ENCODE data around the gene ADPRM. TPM values are rescaled to one million over a fixed set of nuclear protein-coding genes. Genes with fewer than 3 reads are reported as not detected.

Gene ADPRM
- total and polyA plus RNA-seq, 2 donors (not counting 3 experiments of a cell fraction or from before 2014, with no cell fraction given) = 7.4 to 7.6 TPM

GRCh38 chr17:10673312-10673711, 24.1 kb upstream of the ADPRM start:
- TF ChIP-seq EZH2 (IDR thresholded peaks at IDR 0.05; ENCODE audit: borderline replicate concordance, low read depth, low read length, severe bottlenecking) = no peak
- TF ChIP-seq FOS (IDR thresholded peaks at IDR 0.05; ENCODE audit: borderline replicate concordance, insufficient read depth, low read length) = no peak
- TF ChIP-seq POLR2AphosphoS5 (IDR thresholded peaks at IDR 0.05; ENCODE audit: insufficient read depth, low read depth, low read length) = no peak
- TF ChIP-seq JUN (IDR thresholded peaks at IDR 0.05; ENCODE audit: borderline replicate concordance, insufficient read depth, insufficient read length, low read depth) = no peak
- TF ChIP-seq POLR2A (IDR thresholded peaks at IDR 0.05; ENCODE audit: low read depth, low read length) = no peak
- no peak for TF ChIP-seq GATA2 (IDR thresholded peaks at IDR 0.05; ENCODE audit: insufficient read depth, insufficient read length, low read depth, low read length)
- no peak for TF ChIP-seq MAX (IDR thresholded peaks at IDR 0.05; ENCODE audit: insufficient read depth, insufficient read length)
- POLR2A ChIA-PET = no interaction called here

GRCh38 chr17:10674704-10675103, 22.7 kb upstream of the ADPRM start:
- H3K4me1 ChIP-seq (ENCODE audit: control insufficient read depth, extremely low read depth, insufficient read depth, low read length) = no peaks in the 10 kb centered on the region

More at GRCh38 chr17:10673312-10673711, 24.1 kb upstream of the ADPRM start:
- no peak for DNase-seq (ENCODE audit: low read depth, low spot score)
- Histone ChIP-seq H3K4me1 (ENCODE audit: control insufficient read depth, extremely low read depth, insufficient read depth, low read length) (peaks cover 2% of the 10 kb centered on the region), H3K4me2 (ENCODE audit: insufficient read depth, low read length) (no peak overlapping the region), H3K9me3 (replicated peaks; ENCODE audit: control insufficient read depth, insufficient read depth, low read length) (no peaks in the 10 kb centered on the region), H4K20me1 (replicated peaks; ENCODE audit: control insufficient read depth, extremely low read depth, insufficient read depth, low read length) (no peaks in the 10 kb centered on the region), H3K9ac (replicated peaks; ENCODE audit: extremely low read depth, insufficient read depth, low read length) (no peak overlapping the region), H3K79me2 (ENCODE audit: control insufficient read depth, insufficient read depth, low read length) (no peaks in the 10 kb centered on the region), H3K27me3 (ENCODE audit: control insufficient read depth in 2 of 2, insufficient read depth in 2 of 2, low read length in 2 of 2) (no peaks in the 10 kb centered on the region), H3K4me3 (replicated peaks in 1 of 3; ENCODE audit: insufficient read depth in 1 of 3, low read depth in 1 of 3, low read length in 3 of 3) (no peak overlapping the region), H3K36me3 (ENCODE audit: control insufficient read depth in 2 of 2, extremely low read depth in 1 of 2, insufficient read depth in 2 of 2, low read length in 2 of 2) (peaks cover 0 to 4% of the 10 kb centered on the region in 2 experiments), H2AFZ (ENCODE audit: low read depth, low read length) (no peak overlapping the region), H3K9me1 (replicated peaks; ENCODE audit: control insufficient read depth, extremely low read depth, insufficient read depth, low read length) (no peaks in the 10 kb centered on the region), H3K27ac (ENCODE audit: insufficient read depth, low read depth, low read length) (no peak overlapping the region)
- CTCF ChIA-PET = interaction anchor here (2.1 to 3.0 kb wide), 2 partner anchors 11 to 26 kb away, joined by 8 to 16 read pairs; no protein-coding TSS in a partner anchor
- no TSS peak for BruUV-seq (replicated peaks)
- FAIRE-seq = no peak
- intact Hi-C loops (cut with micrococcal nuclease) = no loop called here
- dilution Hi-C loops (cut with MboI; ENCODE audit: extremely low pct_ligation_motif_present, low sequenced_read_pairs) = no loop called here

More at GRCh38 chr17:10674704-10675103, 22.7 kb upstream of the ADPRM start:
- FAIRE-seq (no peak), DNase-seq (ENCODE audit: low read depth, low spot score) (no peak)
- no peak overlapping the region for H3K4me3 ChIP-seq (replicated peaks in 1 of 3; ENCODE audit: insufficient read depth in 1 of 3, low read depth in 1 of 3, low read length in 3 of 3)
- H3K36me3 ChIP-seq (ENCODE audit: control insufficient read depth in 2 of 2, extremely low read depth in 1 of 2, insufficient read depth in 2 of 2, low read length in 2 of 2) = peaks cover 0 to 4% of the 10 kb centered on the region in 2 experiments
- H3K27me3 ChIP-seq (ENCODE audit: control insufficient read depth in 2 of 2, insufficient read depth in 2 of 2, low read length in 2 of 2) = no peaks in the 10 kb centered on the region
- H3K9me1 ChIP-seq (replicated peaks; ENCODE audit: control insufficient read depth, extremely low read depth, insufficient read depth, low read length) = no peaks in the 10 kb centered on the region
- TF ChIP-seq EZH2 (IDR thresholded peaks at IDR 0.05; ENCODE audit: borderline replicate concordance, low read depth, low read length, severe bottlenecking) = no peak
- TF ChIP-seq POLR2AphosphoS5 (IDR thresholded peaks at IDR 0.05; ENCODE audit: insufficient read depth, low read depth, low read length) = no peak
- no peak for TF ChIP-seq GATA2 (IDR thresholded peaks at IDR 0.05; ENCODE audit: insufficient read depth, insufficient read length, low read depth, low read length)
- TF ChIP-seq CTCF (IDR thresholded peaks at IDR 0.05; ENCODE audit: extremely low read depth in 1 of 2, insufficient read depth in 1 of 2, low read depth in 1 of 2, low read length in 2 of 2) = no peak
- no peak for TF ChIP-seq JUN (IDR thresholded peaks at IDR 0.05; ENCODE audit: borderline replicate concordance, insufficient read depth, insufficient read length, low read depth)
- no peak for TF ChIP-seq FOS (IDR thresholded peaks at IDR 0.05; ENCODE audit: borderline replicate concordance, insufficient read depth, low read length)
- no peak for TF ChIP-seq POLR2A (IDR thresholded peaks at IDR 0.05; ENCODE audit: low read depth, low read length)
- no peak for TF ChIP-seq MAX (IDR thresholded peaks at IDR 0.05; ENCODE audit: insufficient read depth, insufficient read length)
- TF ChIP-seq MYC (IDR thresholded peaks at IDR 0.05; ENCODE audit: low read depth, low read length) = no peak
- CTCF ChIA-PET = interaction anchor here (1.7 to 3.0 kb wide), 2 partner anchors 9 to 28 kb away, joined by 7 to 16 read pairs; no protein-coding TSS in a partner anchor
- BruUV-seq (replicated peaks) = no TSS peak
- H3K79me2 ChIP-seq (ENCODE audit: control insufficient read depth, insufficient read depth, low read length) = no peaks in the 10 kb centered on the region
- intact Hi-C loops (cut with micrococcal nuclease) = no loop called here
- H3K9me3 ChIP-seq (replicated peaks; ENCODE audit: control insufficient read depth, insufficient read depth, low read length) = no peaks in the 10 kb centered on the region
- dilution Hi-C loops (cut with MboI; ENCODE audit: extremely low pct_ligation_motif_present, low sequenced_read_pairs) = no loop called here
- no peak overlapping the region for H3K27ac ChIP-seq (ENCODE audit: insufficient read depth, low read depth, low read length)
- H4K20me1 ChIP-seq (replicated peaks; ENCODE audit: control insufficient read depth, extremely low read depth, insufficient read depth, low read length) = no peaks in the 10 kb centered on the region
- H3K4me2 ChIP-seq (ENCODE audit: insufficient read depth, low read length) = no peak overlapping the region
- H3K9ac ChIP-seq (replicated peaks; ENCODE audit: extremely low read depth, insufficient read depth, low read length) = no peak overlapping the region
- POLR2A ChIA-PET = no interaction called here
- no peak overlapping the region for H2AFZ ChIP-seq (ENCODE audit: low read depth, low read length)

All from endothelial cell of umbilical vein (primary cell).